ENCODE measurements around the gene SLC1A2. TPM values are rescaled to one million over a fixed set of nuclear protein-coding genes. Genes with fewer than 3 reads are reported as not detected.

SLC1A2 gene
- total RNA-seq, 1 donor from 2014 or later: 8.8 TPM

- intact Hi-C loops (cut with DNase I): no loop called here
These were observed 158.2 kb downstream of the SLC1A2 start for GRCh38 chr11:35261197-35261596.

GRCh38 chr11:35260342-35260985 is 158.9 kb downstream of the SLC1A2 start:
- no peak for DNase-seq (ENCODE audit: low spot score)
- intact Hi-C loops (cut with DNase I): no loop called here

More at GRCh38 chr11:35261197-35261596, 158.2 kb downstream of the SLC1A2 start:
- DNase-seq (ENCODE audit: low spot score): no peak

- no peak for DNase-seq (ENCODE audit: low spot score)
- intact Hi-C loops (cut with DNase I): no loop called here
These were observed 159.8 kb downstream of the SLC1A2 start for GRCh38 chr11:35259529-35259928.

- intact Hi-C loops (cut with DNase I): no loop called here
- DNase-seq (ENCODE audit: low spot score): no peak
These were observed 162.1 kb downstream of the SLC1A2 start for GRCh38 chr11:35257281-35257680.

- DNase-seq (ENCODE audit: low spot score): no peak
- intact Hi-C loops (cut with DNase I): no loop called here
These were observed 163.1 kb downstream of the SLC1A2 start for GRCh38 chr11:35256296-35256695.

GRCh38 chr11:35255514-35255913 is 163.8 kb downstream of the SLC1A2 start:
- DNase-seq (ENCODE audit: low spot score): no peak
- intact Hi-C loops (cut with DNase I): no loop called here

GRCh38 chr11:35253237-35253636 is 166.1 kb downstream of the SLC1A2 start:
- intact Hi-C loops (cut with DNase I): no loop called here
- no peak for DNase-seq (ENCODE audit: low spot score)

- intact Hi-C loops (cut with DNase I): no loop called here
- no peak for DNase-seq (ENCODE audit: low spot score)
These were observed 168.7 kb downstream of the SLC1A2 start for GRCh38 chr11:35250621-35251020.

- no peak for DNase-seq (ENCODE audit: low spot score)
- intact Hi-C loops (cut with DNase I): no loop called here
These were observed 169.2 kb downstream of the SLC1A2 start for GRCh38 chr11:35250192-35250591.

- no peak for DNase-seq (ENCODE audit: low spot score)
- intact Hi-C loops (cut with DNase I): loop anchor here (5.0 kb wide), 3 partner anchors 119 to 206 kb away; no protein-coding TSS in a partner anchor
These were observed 170.6 kb downstream of the SLC1A2 start for GRCh38 chr11:35248558-35249323.

- intact Hi-C loops (cut with DNase I): loop anchor here (5.0 kb wide), 3 partner anchors 119 to 206 kb away; no protein-coding TSS in a partner anchor
- DNase-seq (ENCODE audit: low spot score): no peak
These were observed 171.5 kb downstream of the SLC1A2 start for GRCh38 chr11:35247863-35248262.

GRCh38 chr11:35247428-35247827 is 171.9 kb downstream of the SLC1A2 start:
- DNase-seq (ENCODE audit: low spot score): no peak
- intact Hi-C loops (cut with DNase I): loop anchor here (5.0 kb wide), 3 partner anchors 120 to 205 kb away; no protein-coding TSS in a partner anchor

- intact Hi-C loops (cut with DNase I): loop anchor here (5.0 kb wide), 3 partner anchors 121 to 204 kb away; no protein-coding TSS in a partner anchor
- DNase-seq (ENCODE audit: low spot score): no peak
These were observed 172.6 kb downstream of the SLC1A2 start for GRCh38 chr11:35246745-35247144.

GRCh38 chr11:35245786-35246185 is 173.6 kb downstream of the SLC1A2 start:
- no peak for DNase-seq (ENCODE audit: low spot score)
- intact Hi-C loops (cut with DNase I): loop anchor here (5.0 kb wide), 3 partner anchors 122 to 203 kb away; no protein-coding TSS in a partner anchor

- no peak for DNase-seq (ENCODE audit: low spot score)
- intact Hi-C loops (cut with DNase I): loop anchor here (5.0 kb wide), 3 partner anchors 122 to 203 kb away; no protein-coding TSS in a partner anchor
These were observed 174.3 kb downstream of the SLC1A2 start for GRCh38 chr11:35245056-35245455.

GRCh38 chr11:35243774-35244173 is 175.6 kb downstream of the SLC1A2 start:
- no peak for DNase-seq (ENCODE audit: low spot score)
- intact Hi-C loops (cut with DNase I): no loop called here

- intact Hi-C loops (cut with DNase I): no loop called here
- no peak for DNase-seq (ENCODE audit: low spot score)
These were observed 176.7 kb downstream of the SLC1A2 start for GRCh38 chr11:35242412-35243242.

- intact Hi-C loops (cut with DNase I): no loop called here
- DNase-seq (ENCODE audit: low spot score): no peak
These were observed 177.8 kb downstream of the SLC1A2 start for GRCh38 chr11:35241531-35241930.

GRCh38 chr11:35241083-35241482 is 178.3 kb downstream of the SLC1A2 start:
- DNase-seq (ENCODE audit: low spot score): no peak
- intact Hi-C loops (cut with DNase I): no loop called here

All from cardiac septum (tissue), 1 donor.